ENCODE measurements around the gene CMTM8.

The CMTM8 gene

DNA sequence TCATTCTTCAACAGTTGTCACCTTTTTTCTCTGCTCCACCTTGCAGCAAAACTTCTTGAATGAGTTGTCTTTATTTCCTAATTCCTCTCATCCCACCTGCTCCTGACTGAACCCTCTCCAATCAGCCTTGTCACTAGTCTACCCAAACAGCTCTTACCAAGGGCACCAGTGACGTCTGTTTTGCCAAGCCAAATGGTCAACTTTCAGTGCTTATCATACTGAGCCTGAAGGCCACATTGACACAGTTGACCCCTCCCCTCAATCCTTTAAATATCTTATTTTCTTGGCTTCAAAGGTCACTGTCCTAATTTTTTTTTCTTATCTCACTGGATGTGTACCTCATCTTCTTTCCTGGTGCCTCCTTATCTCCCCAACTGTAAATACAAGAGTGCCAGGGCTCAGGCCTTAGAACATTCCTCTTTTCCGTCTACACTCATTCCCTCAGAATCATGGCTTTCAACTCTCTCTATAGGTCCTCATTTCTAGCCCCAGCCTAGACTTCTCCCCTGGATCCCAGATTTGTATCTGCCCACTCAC lies 43.2 kb downstream of the CMTM8 start:
- DNase-seq: no peak

DNA sequence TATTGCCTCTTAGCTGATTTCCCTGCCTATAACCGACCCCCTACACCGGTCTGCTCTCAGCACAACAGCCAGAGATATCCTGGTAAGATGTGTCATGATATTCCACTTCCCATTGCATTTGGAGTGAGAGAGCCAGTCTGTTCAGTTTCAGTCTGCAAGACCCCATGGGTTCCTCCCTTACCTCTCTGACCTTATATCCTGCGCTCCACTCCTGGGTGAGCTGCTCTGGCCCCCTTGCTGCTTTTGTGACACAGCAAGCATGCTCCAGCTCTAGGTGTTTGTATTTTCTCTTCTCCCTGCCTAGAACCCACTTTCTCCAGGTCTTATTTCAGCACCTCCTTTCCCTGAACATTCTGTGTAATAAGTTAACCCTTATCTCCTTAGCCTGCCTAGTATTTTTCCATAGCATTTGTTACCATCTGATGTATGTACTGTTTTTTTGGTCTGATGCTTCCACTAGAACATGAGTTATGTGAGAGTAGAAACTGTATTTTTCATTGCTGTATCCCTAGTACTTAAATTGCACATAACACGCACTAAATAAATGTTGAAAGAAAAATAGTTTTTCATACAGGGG lies 44.2 kb downstream of the CMTM8 start:
- no peak for DNase-seq

DNA sequence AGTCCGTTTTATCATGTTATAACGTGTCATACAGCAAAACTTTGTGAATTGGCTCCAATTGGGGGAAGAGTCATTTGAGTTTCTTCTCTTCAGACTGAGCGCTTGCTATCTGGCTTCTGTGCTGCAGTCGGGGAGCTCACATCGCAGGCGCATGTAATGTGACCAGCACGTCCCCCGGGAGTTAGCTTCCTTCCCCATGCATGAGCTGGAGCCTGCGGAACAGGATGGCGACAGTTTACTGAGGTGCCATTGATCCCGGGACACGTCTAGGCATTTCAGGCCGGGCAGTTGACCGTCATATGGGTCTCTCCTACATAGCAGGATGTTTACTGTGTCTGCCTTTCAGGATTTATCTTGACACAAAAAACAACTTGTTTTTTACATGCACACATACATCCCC lies 44.8 kb downstream of the CMTM8 start:
- no peak for DNase-seq

DNA sequence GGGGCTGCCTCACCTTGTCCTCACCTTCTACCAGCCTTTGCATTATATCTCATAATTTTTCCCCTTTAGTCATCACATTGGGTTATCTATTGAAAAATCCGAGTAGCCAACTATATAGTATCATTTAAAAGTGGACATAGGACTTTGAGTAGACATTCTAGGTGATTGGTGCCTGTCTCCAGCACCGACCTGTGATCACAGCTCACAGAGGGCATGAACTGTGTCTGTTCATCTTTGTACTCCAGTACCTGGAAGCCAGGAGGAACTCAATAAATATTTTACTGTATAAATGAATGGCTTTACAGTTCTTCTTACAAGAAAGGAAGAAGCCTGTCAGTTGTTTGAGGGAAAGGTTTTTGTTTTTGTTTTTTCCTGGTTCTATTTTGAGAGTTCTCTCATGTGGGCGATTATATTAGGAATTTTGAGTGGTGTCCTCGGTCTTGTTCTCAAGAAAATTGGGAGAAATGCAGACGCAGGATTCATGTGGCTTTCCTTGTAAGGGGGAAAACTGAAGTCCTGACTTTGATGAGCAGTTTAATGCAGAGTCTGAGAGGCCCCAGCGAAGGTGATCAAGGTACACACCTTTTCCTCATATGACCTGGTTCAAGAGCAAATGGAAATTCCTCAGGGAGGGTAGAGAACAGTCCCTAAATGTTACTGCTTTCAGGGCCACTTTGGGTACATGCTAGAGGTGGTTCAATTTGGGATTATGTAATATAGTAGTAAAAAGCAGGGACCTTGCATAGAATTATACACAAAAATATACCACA lies 46.1 kb downstream of the CMTM8 start:
- DNase-seq: no peak

DNA sequence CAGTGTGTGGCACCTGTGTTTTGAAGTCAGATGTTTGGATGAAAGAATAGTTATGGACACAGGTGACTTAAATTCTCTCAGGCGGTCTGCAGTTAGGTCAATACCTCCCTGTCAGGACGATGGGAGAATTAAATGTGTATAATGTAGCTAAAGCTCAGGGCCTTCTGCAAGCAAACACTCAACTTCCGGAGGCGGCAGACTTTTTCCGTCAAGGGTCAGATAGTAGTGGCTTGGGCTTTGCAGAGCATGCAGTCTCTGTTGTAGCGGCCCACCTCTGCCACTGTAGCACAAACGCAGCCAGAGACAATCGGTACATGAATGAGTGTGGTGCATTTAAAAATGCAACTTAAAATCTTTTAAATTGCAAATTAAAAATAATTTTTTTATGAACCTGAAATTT lies 47.4 kb downstream of the CMTM8 start:
- no peak for DNase-seq

DNA sequence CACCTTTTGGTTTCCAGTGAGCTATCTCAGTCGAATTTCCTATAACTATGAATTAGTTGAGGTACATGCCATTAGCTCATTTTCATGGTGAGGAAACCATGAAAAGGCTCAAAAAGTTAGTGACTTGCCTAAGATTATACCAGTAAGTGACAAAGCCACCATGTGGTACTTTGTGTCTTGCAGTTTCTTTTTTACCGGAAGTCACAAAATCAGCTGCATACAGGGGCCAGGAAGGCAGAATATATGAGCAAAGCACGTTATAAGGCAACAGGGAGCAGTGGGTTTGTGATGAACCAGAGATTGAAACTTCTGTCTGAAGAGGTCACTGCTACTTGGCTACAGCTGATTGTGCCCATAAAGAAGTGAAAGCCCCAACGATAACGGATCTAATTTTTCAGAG lies 50.3 kb downstream of the CMTM8 start:
- DNase-seq: peak; percentile 58

DNA sequence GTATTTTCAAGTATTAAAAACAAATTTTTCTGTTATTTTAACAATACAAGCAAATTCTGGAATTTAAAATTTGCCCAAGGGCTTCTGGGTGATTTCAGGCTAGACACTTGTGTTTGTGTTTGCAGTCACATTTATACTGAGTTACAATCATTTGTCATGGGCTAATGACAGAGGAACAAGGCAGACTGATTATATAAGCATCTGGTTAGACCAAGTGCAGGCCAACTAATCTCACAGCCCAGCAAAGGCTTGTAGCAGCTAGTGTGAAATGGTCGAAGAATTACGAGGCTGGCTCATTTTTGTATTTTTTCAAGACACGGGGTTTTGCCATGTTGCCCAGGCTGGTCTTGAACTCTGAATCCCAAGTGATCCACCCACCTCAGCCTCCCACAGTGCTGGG lies 52.1 kb downstream of the CMTM8 start:
- no peak for DNase-seq

DNA sequence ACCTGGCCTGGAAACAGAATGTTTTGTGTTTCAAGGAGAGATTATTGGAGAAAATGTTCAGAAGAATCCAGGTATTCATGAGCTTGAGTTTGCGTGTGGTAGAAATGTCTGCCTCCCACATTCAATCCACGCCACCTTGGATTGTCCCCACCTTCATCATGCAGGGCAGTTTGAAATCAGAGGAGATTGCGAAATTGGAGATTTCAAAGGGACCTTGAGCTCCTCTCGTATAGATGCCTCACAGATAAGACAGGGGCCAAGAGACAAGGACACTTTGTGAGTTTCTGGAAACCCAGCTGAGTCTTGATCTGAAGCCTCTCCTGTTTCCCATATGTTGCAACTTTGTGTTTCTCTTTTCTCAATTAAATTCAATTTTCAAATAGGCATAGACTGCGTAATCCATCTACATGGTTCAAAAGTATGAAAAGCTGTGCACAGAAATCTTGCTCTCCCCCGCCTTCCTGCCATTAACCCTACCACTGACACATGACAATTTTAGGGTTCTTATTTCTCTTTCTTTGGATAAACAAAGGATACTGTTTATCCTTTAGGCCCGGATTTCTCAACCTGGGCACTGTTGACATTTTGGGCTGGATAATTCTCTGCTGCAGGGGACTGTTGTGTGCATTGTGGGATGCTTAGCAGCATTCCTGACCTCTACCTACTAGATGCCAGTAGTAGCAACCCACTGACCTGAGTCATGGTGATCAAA lies 53.8 kb downstream of the CMTM8 start:
- DNase-seq: no peak

DNA sequence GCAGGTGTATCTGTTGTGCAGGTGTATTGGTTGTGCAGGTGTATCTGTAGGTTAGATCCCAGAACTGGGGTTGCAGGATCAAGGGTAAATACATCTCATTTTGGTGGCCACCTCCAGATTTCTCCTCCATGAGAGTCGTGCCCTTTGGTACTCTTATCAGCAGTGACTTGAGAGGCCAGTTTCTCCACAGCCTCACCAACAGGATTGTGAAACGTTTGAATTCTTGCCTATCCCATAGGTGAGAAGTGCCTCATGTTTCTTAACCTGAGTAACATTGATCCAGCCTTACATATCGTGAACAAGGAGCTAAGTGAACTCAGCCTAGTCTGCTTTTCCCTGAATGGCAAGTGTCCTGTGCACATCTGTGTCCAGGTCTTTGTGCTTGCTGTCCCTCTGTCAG lies 55.4 kb downstream of the CMTM8 start:
- DNase-seq: no peak

DNA sequence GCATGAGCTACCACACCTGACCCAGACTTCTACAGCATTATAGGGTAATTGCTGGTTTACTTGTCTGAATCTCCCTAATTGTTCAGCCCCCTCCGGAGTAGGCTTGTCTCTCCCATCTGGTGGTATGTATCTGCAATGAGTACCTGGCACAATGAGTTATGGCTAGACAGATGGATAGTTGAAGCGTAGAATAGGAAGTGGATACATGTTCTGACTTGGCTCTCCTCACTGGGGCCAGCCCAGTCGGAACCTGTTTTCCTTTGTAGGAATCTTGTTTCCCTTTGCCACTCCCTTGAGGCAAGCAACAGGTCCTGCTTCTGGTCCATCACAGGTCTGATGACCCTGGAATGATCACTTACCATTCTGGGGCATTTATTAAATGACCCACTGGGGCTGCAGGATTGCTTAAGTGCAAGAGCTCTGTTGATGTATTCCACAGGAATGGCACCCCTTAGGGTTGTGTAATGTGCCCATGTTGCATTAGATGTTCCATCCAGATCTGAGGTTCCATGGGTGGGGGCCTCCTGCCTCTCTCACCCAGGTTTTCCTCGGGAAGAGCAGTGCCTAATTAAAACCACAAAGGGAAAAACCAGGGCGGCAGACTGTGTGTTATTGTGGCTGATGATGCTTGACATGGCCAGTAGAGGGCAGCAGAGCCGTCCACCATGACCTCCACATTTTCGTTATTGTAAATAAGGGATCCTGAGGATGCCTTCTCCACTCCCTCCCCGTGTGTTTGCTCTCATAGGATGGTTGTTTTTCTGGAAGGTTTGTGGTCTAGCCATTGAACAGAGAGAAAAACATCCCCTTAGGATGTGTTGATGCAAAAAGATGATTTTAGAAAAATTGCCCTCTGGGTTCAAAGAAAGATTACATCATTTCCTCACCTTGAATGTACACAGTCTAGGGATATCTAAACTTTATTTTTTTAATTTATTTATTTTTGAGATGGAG lies 58.0 kb downstream of the CMTM8 start:
- peak; percentile 71 for DNase-seq

DNA sequence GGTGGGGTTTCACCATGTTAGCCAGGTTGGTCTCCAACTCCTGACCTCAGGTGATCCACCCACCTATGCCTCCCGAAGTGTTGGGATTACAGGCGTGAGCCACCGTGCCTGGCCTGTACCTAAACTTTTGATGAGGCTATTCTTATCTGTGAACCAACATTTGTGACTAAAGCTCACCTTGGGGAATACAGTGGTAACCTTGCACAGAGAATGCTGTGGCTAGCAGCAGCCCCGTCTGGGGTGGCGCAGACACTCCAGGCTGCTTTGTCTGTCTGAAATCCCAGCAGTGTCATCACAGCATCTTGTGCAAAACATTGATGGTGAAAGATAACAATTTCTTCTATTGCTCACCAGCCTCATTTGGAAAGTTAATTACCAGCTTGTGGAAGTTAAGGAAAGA lies 58.9 kb downstream of the CMTM8 start:
- DNase-seq: peak; percentile 89

DNA sequence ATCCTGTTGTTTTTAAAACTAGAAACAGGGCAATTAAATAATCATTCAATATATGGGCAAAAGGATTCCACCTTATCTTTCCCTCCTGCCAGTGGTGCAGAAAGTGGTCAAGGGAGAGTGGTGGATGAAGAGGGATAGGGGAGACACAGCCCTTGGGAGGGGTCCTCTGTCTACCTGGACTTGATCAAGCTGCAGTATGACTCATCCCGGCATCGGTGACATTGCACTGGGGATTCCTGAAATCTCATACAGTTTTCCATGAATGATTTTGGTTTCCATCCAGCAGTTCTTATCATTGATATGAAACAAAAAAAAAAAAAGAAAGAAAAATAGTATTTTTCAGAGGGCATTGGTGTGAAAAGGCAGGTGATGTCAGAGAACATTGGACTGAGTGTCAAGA lies 62.9 kb downstream of the CMTM8 start:
- DNase-seq: no peak

DNA sequence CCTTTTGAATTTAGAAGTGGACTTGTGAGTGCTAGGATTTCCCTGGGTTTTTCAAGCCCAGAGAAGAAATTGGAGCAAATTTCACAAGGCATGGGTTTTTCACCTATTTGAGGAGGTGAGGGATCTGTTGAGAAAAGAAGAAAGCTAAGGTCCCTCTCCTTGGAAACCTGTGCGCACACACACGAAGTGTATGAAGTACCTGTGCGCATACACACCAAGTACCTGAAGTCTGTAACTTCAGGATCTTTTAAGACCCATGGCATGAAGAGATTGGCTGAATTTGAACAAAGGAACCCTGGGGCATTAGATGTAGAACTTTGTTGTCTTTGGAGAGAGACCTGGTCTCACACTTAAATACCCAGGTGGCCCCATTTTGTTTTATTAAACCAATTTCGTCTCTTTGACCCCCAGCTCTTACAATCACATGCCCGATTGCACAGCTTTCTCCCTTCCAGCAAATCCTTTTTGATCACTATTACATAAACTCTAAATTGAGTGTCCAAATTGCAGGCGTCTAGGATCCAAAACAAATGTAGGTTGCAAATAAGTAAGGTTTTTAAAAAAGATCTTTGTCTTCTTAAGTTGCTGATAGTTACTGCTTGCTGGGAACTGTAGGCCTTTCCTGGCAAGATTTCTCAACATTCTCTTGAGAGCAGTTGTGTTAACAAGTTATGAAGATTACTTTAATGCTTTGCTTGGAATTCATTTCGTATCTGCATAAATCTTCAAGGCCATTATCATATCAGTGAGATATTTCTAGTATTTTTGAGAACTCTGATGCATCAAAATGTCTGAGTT lies 64.3 kb downstream of the CMTM8 start:
- no peak for DNase-seq

DNA sequence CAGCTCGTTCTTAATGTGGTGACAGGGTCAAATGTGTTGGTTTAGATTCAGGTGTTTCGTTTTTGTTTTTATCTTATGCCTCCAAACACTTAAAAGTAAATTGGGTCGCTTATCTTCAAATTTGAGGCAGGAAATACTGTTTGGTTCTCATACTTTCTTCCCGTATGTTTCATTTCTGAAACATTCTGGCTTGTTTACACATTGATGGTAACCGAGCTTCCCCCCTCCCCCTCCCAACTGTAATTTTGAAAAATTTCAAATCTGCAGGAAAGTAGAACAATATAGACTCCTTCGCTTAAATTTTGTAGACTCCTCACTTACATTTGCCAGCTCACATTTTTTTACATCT lies 64.9 kb downstream of the CMTM8 start:
- DNase-seq: peak; percentile 74

DNA sequence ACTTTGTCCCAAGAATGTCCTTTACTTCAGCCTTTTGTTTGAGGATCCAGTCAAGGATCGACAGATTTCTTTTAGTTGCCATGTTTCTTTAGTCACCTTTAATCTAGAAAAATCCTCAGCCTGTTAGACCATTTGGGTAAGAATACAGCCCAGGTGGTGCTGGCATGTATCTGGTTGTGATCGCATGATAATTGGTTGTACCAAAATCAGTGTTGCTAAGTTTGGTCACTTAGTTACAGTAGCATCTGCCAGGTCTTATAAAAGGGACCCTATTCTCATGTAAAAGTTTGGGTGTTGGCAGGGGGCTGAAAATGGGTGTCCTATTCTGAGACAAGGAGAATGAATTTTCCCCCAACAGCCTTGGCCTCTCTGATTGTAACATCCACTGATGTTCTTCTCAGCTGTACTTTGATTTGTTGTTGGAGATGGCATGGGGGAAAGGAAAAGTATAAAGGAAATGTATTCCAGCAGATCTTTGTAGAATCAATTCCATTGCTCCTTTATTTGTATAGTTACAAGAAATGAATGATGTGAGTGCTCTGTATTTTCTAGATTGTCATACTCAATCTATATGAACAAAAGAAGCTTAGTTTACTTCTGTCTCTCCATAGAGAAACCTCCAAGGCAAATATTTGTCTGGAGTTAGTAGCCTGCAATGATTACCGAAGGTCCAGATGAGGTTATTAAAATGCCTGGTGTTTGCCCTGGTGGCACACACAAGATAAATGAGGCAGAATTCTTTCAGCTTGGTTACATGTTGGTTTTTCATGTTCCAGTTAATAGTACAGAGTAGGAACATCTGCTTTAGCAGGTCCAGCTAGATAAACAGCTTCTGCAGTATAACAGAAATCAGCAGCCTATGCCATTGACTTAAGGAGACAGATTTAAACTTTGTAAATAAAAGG lies 65.7 kb downstream of the CMTM8 start:
- DNase-seq: no peak

DNA sequence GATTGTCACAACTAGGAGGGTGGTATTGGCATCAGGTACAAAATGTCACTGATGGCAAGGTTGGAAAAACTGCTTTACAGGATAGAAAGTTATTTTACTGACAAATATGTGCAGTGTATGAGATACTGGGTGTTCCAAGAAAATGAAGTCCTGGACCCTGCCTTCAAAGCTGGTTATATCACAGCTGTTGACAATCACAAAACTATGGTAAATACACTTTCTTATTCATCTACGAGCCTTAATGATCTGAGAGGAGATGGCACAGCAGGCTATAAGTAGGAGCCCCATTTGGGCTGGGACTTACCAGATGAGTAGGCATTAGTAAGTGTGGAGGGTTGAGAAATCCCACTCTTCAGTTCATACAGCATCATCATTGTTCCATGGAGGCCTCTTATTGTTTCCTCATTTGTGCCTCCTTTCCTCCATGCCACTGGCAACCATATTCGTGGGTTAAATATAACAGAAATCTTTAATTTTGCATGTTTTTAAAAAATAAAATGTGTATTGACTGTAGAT lies 66.9 kb downstream of the CMTM8 start:
- no peak for DNase-seq

DNA sequence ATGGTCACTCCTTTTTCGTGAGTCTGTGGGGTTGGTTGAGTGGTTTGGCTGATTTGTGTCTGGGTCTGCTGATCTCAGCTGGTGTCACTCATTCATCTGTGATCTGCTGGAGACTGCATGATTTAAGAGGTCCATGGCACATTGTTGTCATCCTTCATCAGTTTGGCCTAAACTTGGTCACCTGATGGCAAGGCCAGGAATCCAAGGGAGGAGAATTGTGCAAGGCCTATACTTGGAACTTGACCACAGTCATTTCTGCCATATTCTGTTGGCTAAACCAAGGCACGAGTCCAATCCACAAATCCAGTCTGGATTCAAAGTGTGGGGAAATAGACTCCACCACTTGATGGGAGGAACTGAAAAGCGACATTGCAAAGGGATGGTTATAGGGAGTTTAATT lies 67.6 kb downstream of the CMTM8 start:
- no peak for DNase-seq

DNA sequence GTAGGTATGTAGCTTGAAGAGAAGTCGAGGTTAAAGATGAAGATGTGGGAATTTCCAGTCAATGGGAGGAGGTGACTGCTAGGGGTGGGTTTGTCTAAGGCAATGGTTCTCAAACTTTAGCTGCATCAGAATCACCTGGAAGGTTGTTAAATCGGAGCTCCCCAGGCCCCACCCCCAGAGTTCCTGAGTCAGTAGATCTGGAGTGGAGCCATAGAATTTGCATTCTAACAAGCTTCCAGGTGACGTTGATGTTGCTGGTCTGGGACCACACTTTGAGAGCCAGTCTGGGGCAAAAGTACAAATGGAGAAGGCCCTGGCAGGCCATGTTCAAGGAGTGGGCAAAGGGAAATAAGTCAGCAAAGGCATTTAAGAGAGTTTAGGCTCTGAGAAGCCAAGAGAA lies 69.1 kb downstream of the CMTM8 start:
- no peak for DNase-seq

DNA sequence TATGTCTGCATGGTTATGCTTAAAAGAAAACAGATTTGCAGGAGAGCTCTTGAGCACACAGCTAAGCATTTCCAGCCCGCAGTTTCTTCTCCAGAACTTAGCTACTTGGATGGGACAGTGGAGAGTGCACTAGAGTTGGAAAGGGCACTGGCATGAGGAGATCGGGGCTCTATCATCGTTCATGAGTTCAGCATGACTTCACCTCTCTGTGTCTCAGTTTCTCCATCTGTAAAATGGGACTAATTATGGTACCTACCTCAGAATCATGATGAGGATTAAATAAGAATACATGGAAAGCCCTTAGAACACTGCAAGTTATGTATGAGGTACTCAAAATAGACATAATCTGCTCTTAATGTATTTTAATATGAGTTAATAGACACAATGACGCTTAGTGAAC lies 69.9 kb downstream of the CMTM8 start:
- no peak for DNase-seq

DNA sequence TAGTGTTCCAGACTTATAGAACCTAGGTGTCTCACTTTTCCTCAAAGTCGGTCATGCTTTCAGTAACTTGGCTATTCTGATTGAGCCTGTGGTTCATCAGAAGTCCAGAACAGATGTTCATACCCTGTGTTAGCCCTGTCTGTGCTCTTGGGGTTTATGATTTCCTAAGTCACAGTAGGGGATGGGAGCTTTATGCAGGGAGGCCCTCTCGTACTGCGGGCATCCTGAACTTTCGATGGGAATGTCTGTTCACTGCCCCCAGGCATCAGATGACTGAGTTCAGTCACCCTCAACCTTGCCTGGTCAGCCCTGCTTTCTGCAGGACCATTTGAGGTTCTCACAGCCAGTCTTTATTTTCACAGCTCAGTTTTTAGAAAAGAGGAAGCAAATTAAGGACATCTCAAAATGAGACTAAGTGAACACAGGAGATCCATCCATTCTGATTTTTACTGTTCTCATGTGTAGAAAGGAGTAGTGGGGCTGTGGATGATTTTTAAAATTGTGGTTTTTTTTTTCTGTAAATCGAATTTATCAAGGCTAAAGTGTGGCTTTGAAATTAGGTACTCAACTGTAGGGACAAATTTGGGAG lies 71.3 kb downstream of the CMTM8 start:
- no peak for DNase-seq

Data from CD4-positive, alpha-beta T cell treated with Interleukin-4 for 4 hours (primary cell).